HG03097 (cell line): ENCODE results near the gene IARS2.
"Not testable (repeated sequence)": the region's sequence is repeated elsewhere in the genome, so short reads cannot be mapped to it uniquely, and the experiment has no call there.

Experiments used
- ATAC-seq: cut with Tn5 transposase; IDR thresholded peaks from one replicate; pipeline ENCODE4 v1.9.1; 2021; ENCODE audit not compliant: unreplicated experiment, low FRiP score

Gene IARS2

GRCh38 chr1:220110473-220110872, 16.5 kb downstream of the IARS2 start:
- not testable (repeated sequence) for ATAC-seq

DNA sequence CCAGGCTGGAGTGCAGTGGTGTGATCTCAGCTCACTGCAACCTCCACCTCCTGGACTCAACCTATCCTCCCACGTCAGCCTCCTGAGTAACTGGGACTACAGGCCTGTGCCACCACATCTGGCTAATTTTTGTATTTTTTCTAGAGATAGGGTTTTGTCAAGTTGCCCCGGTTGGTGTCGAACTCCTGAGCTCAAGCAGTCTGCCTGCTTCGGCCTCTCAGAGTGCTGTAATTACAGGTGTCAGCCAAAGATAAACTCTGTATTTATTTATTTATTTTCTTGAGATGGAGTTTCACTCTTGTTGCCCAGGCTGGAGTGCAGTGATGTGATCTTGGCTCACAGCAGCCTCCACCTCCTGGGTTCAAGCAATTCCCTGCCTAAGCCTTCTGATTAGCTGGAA, 18.7 kb downstream of the IARS2 start:
- not testable (repeated sequence) for ATAC-seq

- ATAC-seq = peak; percentile 56
Observed at GRCh38 chr1:220113136-220113695, 19.3 kb downstream of the IARS2 start.

DNA sequence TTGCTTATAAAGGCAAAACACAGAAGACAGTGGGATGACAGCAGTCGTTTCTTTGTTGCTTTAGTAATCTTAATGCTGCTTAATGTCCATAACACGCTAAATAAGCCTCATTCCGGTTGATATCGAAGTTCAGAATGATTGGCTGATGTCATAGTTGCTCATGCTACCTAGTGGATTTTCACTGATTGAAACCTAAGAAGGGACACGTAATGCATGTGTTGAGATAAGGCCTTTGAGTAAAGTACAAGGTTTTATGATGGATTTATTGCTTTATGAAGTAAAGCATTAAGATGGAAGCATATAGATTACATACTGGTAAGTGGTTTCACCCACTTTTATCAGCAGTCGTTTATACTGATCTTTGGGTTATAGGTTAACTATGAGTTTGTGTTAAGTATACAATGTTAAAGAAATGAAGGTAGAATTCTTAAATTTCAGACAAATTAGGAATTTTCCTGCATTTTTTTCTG, 25.1 kb downstream of the IARS2 start:
- ATAC-seq = no peak

GRCh38 chr1:220121791-220122530, 28.0 kb downstream of the IARS2 start:
- no peak for ATAC-seq

DNA sequence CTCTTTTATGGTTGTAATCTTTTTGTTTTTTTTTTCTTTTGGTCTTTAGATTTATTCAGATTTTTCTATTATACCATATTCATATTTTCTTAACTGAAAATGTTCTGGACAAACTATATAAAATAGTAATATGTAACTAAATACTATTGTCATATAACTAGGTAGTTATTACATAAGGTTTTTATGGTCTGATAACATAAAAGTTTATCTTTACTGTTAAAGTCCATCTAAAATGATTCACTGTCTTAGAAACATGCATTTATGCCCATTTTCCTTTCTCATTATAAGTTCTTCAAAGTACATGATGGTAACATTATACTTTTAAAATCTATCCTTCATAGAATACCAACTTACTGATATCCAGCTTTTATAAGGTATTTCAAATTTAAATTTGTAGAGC, 29.1 kb downstream of the IARS2 start:
- no peak for ATAC-seq

GRCh38 chr1:220123889-220124288, 30.0 kb downstream of the IARS2 start:
- ATAC-seq = no peak

GRCh38 chr1:220124542-220124941, 30.6 kb downstream of the IARS2 start:
- ATAC-seq = no peak

DNA sequence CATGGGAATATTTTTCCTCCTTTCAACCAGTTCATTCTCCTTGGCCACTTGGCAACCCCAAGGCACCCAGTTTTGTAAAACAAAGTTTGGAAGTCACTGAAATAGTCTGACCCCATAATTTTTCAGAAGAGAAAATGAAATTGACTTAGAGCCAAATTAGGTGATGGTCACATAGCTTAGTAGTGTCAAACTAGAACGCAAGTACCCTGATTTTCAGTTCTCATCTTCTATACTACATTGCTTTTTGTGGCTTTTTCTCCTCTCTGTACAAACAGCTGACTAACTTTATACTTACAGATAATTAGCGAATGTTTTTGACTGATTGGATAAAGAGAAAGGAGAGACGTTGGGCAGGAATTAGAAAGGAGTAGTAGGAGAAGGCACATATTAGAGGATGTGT, 33.1 kb downstream of the IARS2 start:
- ATAC-seq = no peak

GRCh38 chr1:220129479-220130210, 35.7 kb downstream of the IARS2 start:
- ATAC-seq = no peak

DNA sequence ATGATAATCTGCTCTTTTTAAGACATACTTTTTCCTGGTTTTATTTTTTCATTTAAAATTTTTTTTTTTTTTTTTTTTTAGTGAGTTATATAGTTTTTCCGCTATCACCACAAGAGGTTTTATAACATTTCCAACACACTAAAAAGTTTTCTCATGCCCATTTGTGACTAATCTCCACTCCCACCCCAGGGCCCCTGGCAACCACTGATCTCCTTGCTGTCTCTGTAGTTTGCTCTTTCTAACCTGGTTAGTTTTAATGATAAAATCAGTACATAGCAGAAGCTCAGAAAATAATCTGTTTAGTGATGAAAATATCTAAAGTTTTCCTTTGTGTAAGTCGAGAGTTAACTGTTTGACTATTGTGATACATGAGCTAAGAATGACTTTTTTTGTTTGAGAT, 41.8 kb downstream of the IARS2 start:
- no peak for ATAC-seq

GRCh38 chr1:220137019-220137786, 43.3 kb downstream of the IARS2 start:
- ATAC-seq = peak; percentile 66

- no peak for ATAC-seq
Observed at GRCh38 chr1:220139966-220140365, 46.0 kb downstream of the IARS2 start.

DNA sequence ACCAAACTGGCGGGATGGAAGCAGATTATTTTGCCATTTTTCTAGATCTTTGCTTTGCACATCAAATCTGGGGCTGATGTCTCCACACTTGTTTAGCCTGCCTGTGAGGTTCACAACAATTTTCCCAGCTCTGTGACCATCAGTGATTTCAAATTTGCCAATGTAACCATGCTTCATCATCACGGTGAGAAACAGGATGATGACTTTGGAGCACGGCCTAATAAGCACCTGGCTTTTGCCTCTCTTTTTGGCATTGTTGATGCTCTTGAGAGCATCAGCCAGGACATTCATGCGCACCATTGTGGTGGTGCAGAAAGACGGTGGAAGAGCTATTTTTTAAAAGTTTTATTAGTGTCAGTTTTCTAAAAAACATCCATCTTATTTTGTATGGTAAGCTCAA, 50.1 kb downstream of the IARS2 start:
- ATAC-seq = no peak

- ATAC-seq = no peak
Observed at GRCh38 chr1:220149742-220150141, 55.8 kb downstream of the IARS2 start.

DNA sequence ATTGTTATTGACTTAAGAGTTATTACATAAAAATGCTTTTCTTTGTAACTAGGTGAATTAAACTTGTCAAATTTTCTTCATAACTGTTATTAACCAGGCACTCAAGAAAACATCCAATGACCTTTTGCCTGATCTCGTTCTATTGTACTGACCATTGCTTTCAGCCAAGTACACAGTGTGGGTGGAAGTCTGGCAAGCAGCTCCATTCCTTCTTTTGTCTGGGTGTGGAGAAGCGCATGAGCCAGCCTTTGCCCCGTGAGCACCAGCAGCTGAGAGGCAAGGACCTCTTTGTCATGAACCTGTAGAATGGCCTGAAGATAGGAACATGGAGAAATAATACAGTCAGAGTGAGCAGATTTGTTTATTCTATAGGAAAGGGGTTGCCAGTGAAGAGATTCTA, 57.5 kb downstream of the IARS2 start:
- ATAC-seq = no peak

- ATAC-seq = no peak
Observed at GRCh38 chr1:220153147-220153546, 59.2 kb downstream of the IARS2 start.

GRCh38 chr1:220156620-220157146, 62.8 kb downstream of the IARS2 start:
- ATAC-seq = no peak

- ATAC-seq = no peak
Observed at GRCh38 chr1:220157738-220158137, 63.8 kb downstream of the IARS2 start.

- ATAC-seq = not testable (repeated sequence)
Observed at GRCh38 chr1:220158530-220158929, 64.6 kb downstream of the IARS2 start.

- ATAC-seq = no peak
Observed at GRCh38 chr1:220159041-220159440, 65.1 kb downstream of the IARS2 start.
